Ovary (tissue), 1 donor: ENCODE results near the gene IGF1R.

ENCODE experiments used
- EP300 ChIP-seq: sonication (generic); formaldehyde crosslinking; IDR thresholded peaks from one replicate; pipeline ENCODE4 v1.6.1; 2017; ENCODE audit warnings: antibody characterized with exemption
- POLR2A ChIP-seq: fragments of 450-650 bp; IDR thresholded peaks from one replicate; pipeline ENCODE4 v1.6.1; 2017; ENCODE audit warnings: antibody characterized with exemption, mild to moderate bottlenecking, moderate library complexity

DNA sequence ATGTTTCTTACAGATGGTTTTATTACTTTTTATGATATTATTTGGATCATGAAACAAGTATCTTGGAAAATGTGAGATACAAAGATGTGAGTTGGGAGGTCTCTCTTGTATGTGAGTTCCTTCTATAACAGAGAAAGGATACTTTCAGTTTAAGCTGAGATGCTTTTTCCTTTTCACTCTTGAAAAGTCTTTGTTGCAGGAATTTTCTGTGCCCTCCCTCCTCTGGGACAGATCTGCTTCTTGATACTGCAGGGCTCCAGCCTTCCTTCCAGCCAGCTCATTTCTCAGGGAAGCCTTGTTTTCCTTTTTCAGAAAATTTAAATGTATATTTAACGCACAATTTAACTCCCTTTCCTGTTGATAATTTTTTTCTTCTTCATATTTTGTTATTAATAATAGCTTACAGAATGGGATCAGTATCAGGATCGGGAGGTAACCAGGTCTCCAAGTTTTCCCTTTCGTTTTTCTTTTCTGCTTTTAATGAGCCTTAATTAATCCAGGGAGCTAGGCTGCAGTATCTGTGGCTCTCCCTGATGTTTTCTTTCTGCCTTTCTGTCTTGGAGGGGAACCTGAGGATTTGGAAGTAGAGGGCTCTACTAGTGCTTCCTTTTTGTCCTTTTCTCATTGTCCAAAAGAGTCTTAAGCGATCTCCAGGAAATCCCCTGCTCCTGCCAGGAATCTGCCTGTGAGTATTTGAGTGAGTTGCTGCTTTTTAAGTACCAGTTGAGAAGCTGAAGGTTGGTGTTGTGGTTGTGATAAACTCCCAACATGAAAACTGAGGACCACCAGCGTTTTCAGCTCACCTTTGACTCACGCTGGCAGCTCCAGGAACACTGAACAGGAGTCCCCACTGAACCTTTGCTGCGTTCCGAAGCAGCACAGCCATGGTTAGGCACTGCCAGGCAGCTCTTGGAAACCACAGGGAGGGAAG, 105.7 kb downstream of the IGF1R start:
- TF ChIP-seq EP300 = no peak
- TF ChIP-seq POLR2A = no peak
